ENCODE data around the gene FOXD1. TPM values are rescaled to one million over a fixed set of nuclear protein-coding genes. Genes with fewer than 3 reads are reported as not detected.
A peak's percentile ranks its signal among the peaks of the same experiment; 100 is the strongest.

The FOXD1 gene
- total and polyA plus RNA-seq, 2 of the 4 experiments (the other 2 are of a cell fraction), result 3.2 to 23.1 TPM

DNA sequence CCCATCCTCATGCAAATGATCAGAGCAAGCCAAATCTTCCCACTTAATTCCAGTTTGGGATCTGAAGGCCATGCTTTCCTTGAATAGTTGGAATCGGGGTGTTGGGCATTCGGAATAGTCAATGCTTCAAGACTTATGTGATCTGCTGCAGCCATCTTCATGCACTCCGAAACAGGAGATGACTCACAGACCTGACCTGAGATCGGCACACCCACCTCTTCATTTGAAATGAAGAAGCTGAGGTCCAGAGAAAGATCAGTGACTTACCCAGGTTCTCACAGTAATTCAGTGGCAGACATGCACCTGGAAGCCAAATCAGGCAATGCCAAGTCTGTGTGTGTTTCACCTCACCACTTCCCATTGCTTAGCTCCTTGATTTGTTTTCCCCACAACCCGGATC lies 33.0 kb downstream of the FOXD1 start:
- Histone ChIP-seq H3K23ac (ENCODE audit: low read depth, low read length) (no peak overlapping the region), H3K56ac (ENCODE audit: extremely low read depth, insufficient read depth, low read length) (no peak overlapping the region), H3K79me1 (ENCODE audit: low read depth in 1 of 2, low read length in 2 of 2) (peaks cover 0 to 16% of the 10 kb centered on the region in 2 experiments; a peak in 1 of 4 replicates), H3K4me3 (ENCODE audit: insufficient read depth, low read depth, low read length) (no peak overlapping the region), H3K4me1 (ENCODE audit: control insufficient read depth, insufficient read depth, low read length) (peaks cover 27% of the 10 kb centered on the region), H3K9me3 (ENCODE audit: control insufficient read depth, insufficient read depth, low read length) (no peaks in the 10 kb centered on the region), H2BK120ac (ENCODE audit: low read depth, low read length) (no peak overlapping the region), H4K8ac (ENCODE audit: low read depth in 2 of 2, low read length in 2 of 2) (no peak overlapping the region), H2AK9ac (replicated peaks; ENCODE audit: low read depth, low read length, poor library complexity) (no peak overlapping the region), H3K9me1 (ENCODE audit: insufficient read depth, low read length) (peaks cover 17% of the 10 kb centered on the region), H2AFZ (replicated peaks; ENCODE audit: low read length, poor library complexity) (no peak overlapping the region), H2AK5ac (ENCODE audit: low read depth, low read length) (peak overlapping the region; percentile 23; the same call in 1 of the 2 replicates), H2BK5ac (ENCODE audit: low read depth, low read length, poor library complexity, severe bottlenecking) (no peak overlapping the region), H3K4me2 (ENCODE audit: low read depth, low read length) (no peak overlapping the region), H3K9ac (ENCODE audit: low read depth, low read length) (no peak overlapping the region), H3K14ac (replicated peaks; ENCODE audit: low read depth, low read length) (no peak overlapping the region), H4K91ac (ENCODE audit: insufficient read depth, low read depth, low read length) (no peak overlapping the region), H4K5ac (ENCODE audit: low read depth, low read length) (no peak overlapping the region), H2BK15ac (ENCODE audit: low read depth, low read length) (no peak overlapping the region), H4K20me1 (ENCODE audit: insufficient read depth, low read length) (no peaks in the 10 kb centered on the region), H3K4ac (ENCODE audit: low read depth, low read length) (no peak overlapping the region; the same call in 1 of the 2 replicates), H3K27me3 (ENCODE audit: control insufficient read depth, insufficient read depth, low read length) (no peaks in the 10 kb centered on the region), H3K27ac (ENCODE audit: insufficient read depth, low read length) (no peak overlapping the region), H3K18ac (ENCODE audit: low read depth, low read length) (no peak overlapping the region), H2BK20ac (ENCODE audit: low read depth, low read length) (no peak overlapping the region), H3K36me3 (ENCODE audit: control insufficient read depth, insufficient read depth, low read length) (no peaks in the 10 kb centered on the region)
- intact Hi-C loops (cut with micrococcal nuclease), result no loop called here
- ATAC-seq (ENCODE audit: low read depth) (no peak), DNase-seq (no peak)
- dilution Hi-C loops (cut with HindIII; ENCODE audit: low sequenced_read_pairs, unreplicated experiment), result no loop called here
- in situ Hi-C loops (cut with MboI; ENCODE audit: low sequenced_read_pairs), result no loop called here
- BruUV-seq (replicated peaks), result no TSS peak
- WGBS, 2 experiments (ENCODE audit: extremely low coverage in 2 of 2, insufficient read length in 1 of 2), result no CpG with 5 or more reads among the region's 5 CpGs
- no peak for TF ChIP-seq NFE2L2 (IDR thresholded peaks at IDR 0.05; ENCODE audit: low read depth, low read length)
- TF ChIP-seq POLR2A (IDR thresholded peaks at IDR 0.05; ENCODE audit: low read depth, low read length), result no peak
- TF ChIP-seq RAD21 (IDR thresholded peaks at IDR 0.05; ENCODE audit: low read length), result no peak
- ChIA-PET CTCF (no interaction called here), POLR2A (ENCODE audit: unreplicated experiment) (no interaction called here)

Measured in IMR-90 (cell line).